Breast epithelium (tissue), 3 donors: ENCODE data around the gene PPP4R4.
"Not testable (repeated sequence)": the region's sequence is repeated elsewhere in the genome, so short reads cannot be mapped to it uniquely, and the experiment has no call there.

ENCODE experiments used
- CTCF ChIP-seq, 3 donors: fragments of 450-650 bp; IDR thresholded peaks; one replicate each; pipeline ENCODE4 v1.5.1; 2016 to 2017; ENCODE audit warnings: antibody characterized with exemption in 3 of 3, mild to moderate bottlenecking in 3 of 3, moderate library complexity in 3 of 3
- POLR2AphosphoS5 ChIP-seq, 3 donors: sonication (generic); formaldehyde crosslinking; IDR thresholded peaks; one replicate each; pipeline ENCODE4 v1.6.1; 2017; ENCODE audit warnings: antibody characterized with exemption in 3 of 3

- TF ChIP-seq POLR2AphosphoS5, CTCF (IDR thresholded peaks at IDR 0.05): not testable (repeated sequence)
These were observed 44.2 kb downstream of the PPP4R4 start for GRCh38 chr14:94218198-94218886.
